Renal pelvis (tissue), 12 donors: ENCODE results near the gene IL17A. TPM values are rescaled to one million over a fixed set of nuclear protein-coding genes. Genes with fewer than 3 reads are reported as not detected.

ENCODE experiments used
- DNase-seq: peaks from one replicate; pipeline ENCODE4 v3.0.0-alpha.2; 2013
- long read RNA-seq, 16 experiments: transcript quantifications; one replicate each; lab custom pipeline, GENCODE V29; 2026
- polyA plus RNA-seq, 3 donors: library from polyadenylated mRNA; unstranded; fragments of 120-200 nt; gene quantifications; one replicate each; pipeline ENCODE4 v1.2.1, GENCODE V29; 2013; ENCODE audit not compliant: insufficient read length in 3 of 3

IL17A gene
- not detected for polyA plus RNA-seq
- long read RNA-seq, donor 1, result 0 reads
- long read RNA-seq, donor 2, result 0 reads
- long read RNA-seq, donor 3, result 0 reads
- long read RNA-seq, donor 4, result 0 reads
- long read RNA-seq, donor 5, result 0 reads
- long read RNA-seq, donor 6, result 0 reads
- long read RNA-seq, donor 7, result 0 reads
- long read RNA-seq, donor 8, result 0 reads
- long read RNA-seq, donor 9, result 0 reads
- long read RNA-seq, donor 10, result 0 reads
- long read RNA-seq, donor 11, result 0 reads
- long read RNA-seq, donor 12, result 0 reads
- long read RNA-seq, donor 13, result 0 reads
- long read RNA-seq, donor 14, result 0 reads
- long read RNA-seq, donor 15, result 0 reads
- long read RNA-seq, donor 16, result 0 reads

- no peak for DNase-seq
Measured at GRCh38 chr6:52186075-52186474, at the start of gene IL17A. Gene IL17A, plus strand, starts transcription at chr6:52186375. Its CDS starts 57 bp downstream, at chr6:52186432.

DNA sequence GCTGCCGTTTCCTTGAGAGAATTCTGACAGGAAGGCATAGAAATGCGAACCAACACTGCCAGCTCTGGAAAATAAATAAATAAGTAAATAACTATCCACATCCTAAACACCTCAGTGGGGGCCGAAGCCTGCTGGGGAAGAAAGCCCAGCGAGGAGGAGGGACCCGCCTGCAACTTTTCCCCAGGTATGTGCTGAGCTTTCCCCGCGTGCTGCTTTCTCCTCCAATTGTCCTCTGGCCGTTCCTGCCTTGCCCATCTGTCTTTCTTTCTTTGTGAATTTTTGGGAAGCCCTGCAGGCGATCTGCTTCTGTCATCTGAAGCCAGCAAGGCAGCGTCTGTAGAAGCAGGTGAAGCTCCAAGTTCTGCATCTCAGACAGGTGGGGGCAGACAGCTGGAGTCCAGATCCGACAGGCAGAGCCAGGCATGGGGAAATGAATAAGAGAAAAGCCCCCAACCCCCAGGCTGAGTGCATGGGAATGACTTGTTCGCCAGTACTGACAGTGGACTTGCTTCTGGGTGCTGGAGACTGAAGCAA is 49.2 kb upstream of the IL17A start:
- DNase-seq, result no peak

DNA sequence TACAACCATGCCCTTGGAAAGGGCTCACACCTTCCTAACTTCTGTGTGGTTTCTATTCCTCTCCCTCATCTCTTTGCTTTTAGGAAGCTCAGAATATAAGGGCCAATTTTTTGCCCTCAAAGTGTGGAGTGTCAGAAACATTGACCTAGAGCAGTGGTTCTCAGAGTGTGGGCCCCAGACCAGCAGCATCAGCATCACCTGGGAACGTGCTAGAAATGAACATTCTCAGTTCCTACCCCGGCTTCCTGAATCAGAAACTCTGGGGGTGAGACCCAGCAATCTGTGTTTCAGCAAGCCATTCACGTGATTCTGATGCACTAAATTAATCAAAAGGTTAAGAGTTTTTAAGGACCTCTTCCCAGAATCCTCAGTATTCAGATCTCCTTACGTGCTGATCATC is 47.9 kb upstream of the IL17A start:
- no peak for DNase-seq

- DNase-seq, result no peak
Measured at GRCh38 chr6:52139985-52140680, 46.0 kb upstream of the IL17A start.

GRCh38 chr6:52141596-52141995 is 44.6 kb upstream of the IL17A start:
- no peak for DNase-seq

- DNase-seq, result no peak
Measured at GRCh38 chr6:52142556-52142955, 43.6 kb upstream of the IL17A start.

GRCh38 chr6:52143551-52143950 is 42.6 kb upstream of the IL17A start:
- DNase-seq, result no peak

- no peak for DNase-seq
Measured at GRCh38 chr6:52144196-52145076, 41.7 kb upstream of the IL17A start.

GRCh38 chr6:52146851-52147445 is 39.2 kb upstream of the IL17A start:
- no peak for DNase-seq

GRCh38 chr6:52149076-52149475 is 37.1 kb upstream of the IL17A start:
- DNase-seq, result no peak

- DNase-seq, result no peak
Measured at GRCh38 chr6:52149949-52150348, 36.2 kb upstream of the IL17A start.

DNA sequence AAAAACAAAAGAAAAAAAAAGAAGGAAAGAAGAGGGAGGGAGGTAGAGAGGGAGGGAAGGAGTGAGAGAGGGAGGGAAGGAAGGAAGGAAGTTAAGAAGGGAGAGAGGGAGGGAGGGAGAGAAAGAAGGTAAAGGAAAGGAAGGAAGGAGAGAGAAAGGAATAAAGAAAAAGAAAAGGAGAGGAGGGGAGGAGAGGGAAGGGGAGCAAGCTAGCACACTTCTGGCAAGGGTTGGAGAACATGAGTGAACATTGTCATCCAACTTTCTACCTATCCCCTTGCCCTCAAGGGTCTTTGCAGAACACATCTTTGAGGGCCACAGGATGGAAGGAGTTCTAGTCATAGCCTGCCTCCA is 34.1 kb upstream of the IL17A start:
- DNase-seq, result no peak

DNA sequence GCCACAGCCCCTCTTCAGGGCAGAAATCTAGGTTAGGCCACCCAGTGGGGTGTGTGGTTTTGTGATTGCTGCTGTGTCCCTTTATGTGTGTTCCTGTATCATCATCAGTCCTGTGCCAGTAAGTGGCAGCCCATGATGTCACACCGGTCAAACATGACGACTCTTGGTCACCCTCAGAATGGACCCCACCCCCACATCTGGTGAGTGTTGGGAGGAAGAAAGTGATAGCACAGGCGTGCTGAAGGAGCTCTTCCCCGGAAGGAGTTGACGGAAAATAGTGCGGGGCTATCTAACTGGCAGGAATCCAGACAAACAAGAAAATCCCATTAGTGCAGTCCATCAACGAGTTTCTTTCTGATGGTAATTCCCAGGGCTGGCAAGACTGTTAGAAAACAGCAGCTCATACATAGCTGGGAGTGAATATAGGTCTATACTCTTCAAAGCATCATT is 33.4 kb upstream of the IL17A start:
- no peak for DNase-seq

DNA sequence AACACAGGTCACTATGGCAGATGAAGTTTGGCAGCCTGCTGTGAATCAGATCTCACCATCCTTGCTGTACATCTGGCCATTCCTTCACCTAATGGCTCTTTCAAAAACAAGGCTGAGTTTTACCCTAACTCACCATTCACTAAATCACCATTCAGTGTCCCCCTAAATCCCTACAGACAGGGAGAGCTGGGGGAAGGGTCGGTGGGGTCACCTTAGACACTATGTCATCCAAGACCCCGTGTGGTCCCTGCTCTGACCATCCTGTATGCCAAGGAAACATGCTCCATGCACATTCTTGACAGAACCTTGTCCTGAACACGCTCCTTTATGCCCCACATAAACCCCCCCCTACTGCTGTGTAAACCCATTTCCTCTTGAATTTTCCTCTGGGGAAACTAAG is 31.8 kb upstream of the IL17A start:
- no peak for DNase-seq

DNA sequence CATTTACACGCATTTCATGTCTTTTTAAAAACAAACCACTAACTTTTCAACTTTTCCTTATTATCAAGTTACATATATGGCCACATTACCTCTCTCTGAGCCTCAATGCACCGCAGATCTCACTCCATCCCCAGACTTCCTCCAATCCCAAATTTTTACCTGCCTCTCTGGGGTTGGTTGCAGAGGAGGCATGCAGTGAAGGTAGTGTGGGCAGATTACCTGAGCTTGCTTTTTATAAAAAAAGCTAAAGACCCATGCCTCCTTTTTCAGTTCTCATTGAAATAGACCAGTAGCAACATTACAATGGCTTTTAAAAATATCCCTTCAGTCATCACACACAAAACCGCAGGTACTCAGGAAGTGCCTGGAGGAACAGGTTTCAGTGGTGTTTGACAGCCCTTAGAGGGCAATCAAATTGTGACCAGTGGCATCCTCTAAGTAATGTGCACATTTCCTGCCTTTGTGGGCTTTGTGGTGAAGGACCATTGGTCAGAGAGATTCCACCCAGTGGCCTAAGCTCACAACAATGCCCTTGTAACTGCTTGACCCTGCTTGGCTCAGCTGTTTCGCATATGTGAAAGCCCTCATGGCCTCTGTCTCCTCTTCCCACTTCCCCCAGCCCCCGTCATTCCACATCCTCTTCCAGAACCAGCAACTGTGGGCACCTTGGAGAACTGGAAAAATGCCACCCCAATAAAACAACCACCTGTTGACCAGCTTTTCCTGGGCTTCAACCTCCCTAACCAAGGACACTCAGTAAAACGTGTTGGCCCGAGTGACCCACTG is 30.2 kb upstream of the IL17A start:
- DNase-seq, result no peak

DNA sequence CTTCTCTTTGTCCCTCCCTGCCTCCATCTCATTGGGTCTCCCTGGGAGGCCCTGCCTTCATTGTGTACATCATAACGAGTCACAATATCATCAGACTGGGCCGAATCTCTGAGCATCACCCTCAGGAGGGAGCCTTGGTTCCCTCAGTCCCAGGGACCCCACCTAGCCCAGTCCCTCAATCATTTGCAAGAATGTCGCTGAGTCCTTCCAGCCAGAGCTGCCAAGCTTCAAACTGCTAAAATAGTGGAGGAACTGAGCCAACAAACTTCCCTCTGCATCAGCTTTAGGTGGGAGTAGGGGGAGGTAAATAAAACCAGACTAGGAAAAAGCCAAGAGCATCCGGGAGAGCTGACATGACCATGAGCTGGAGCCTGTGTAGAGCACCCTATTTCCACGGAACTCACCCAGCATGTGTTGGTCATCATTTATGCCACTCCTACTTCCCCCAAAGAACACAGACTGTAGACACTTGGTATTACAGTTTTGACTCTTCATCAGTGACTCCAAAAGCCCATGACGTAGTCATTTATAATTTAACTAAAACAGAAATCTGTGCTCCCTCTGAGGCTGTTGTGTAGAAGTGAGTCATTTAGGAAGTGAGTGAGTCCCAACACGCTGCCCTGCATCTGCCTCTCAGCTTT is 28.8 kb upstream of the IL17A start:
- DNase-seq, result no peak

DNA sequence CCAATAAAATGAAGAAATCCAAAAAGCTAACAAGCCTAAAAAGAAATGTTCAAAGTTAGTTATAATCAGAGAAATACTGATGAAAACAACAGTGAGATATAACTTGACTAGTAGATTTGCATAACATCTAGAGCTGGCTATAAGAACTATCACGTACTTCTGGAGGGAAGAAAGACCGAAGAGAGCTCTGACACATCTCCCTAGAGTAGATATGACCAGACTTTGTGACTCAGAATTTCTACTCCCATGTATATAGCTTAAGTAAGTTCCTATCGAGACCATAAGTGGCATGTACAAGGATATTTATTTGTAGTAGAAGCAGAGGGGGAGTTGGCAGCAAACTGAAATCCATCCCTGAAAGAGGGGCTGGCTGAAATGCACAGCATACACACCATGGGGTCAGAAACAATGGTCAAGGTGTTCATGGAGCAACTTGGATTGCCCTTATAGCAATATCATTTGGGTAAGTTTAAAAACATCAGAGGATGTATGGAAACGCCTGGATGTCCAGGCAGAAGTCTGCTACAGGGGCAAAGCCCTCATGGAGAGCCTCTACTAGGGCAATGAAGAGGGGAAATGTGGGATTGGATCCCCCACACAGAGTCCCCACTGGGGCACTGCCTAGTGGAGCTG is 25.6 kb upstream of the IL17A start:
- no peak for DNase-seq

GRCh38 chr6:52161689-52162438 is 24.3 kb upstream of the IL17A start:
- no peak for DNase-seq
